Adrenal gland (tissue), 5 donors: ENCODE measurements around the gene GALNT18.

Source experiments
- CTCF ChIP-seq, 6 experiments: fragments of 450-650 bp in 4 of 6; fragments of 200-600 bp in 2 of 6; sonication (generic) in 1 of 6; IDR thresholded peaks; 1 replicate in 5 of 6; 2 replicates in 1 of 6; pipeline versions ENCODE4 v1.5.1 to v1.8.0; 2016 to 2021; ENCODE audit warnings: antibody characterized with exemption in 6 of 6, mild to moderate bottlenecking in 2 of 6, moderate library complexity in 1 of 6
- POLR2A ChIP-seq, 2 donors: fragments of 450-650 bp; IDR thresholded peaks; one replicate each; pipeline ENCODE4 v1.6.1; 2017; ENCODE audit warnings: antibody characterized with exemption in 2 of 2, mild to moderate bottlenecking in 2 of 2, moderate library complexity in 1 of 2
- donor health status: DM: no; HTN: no; CAD: no.

GRCh38 chr11:11533751-11534150 lies 88.1 kb downstream of the GALNT18 start:
- TF ChIP-seq POLR2A (IDR thresholded peaks at IDR 0.05) (no peak), CTCF (IDR thresholded peaks at IDR 0.05) (no peak)
